HepG2 (cell line): ENCODE data around the gene CDC37L1. TPM values are rescaled to one million over a fixed set of nuclear protein-coding genes. Genes with fewer than 3 reads are reported as not detected.

ENCODE experiments used
- JUN ChIP-seq: sonication (generic); formaldehyde crosslinking; IDR thresholded peaks from 2 replicates; pipeline ENCODE4 v1.4.0; 2020; ENCODE audit warnings: mild to moderate bottlenecking, missing genetic modification reagents
- KDM5B ChIP-seq: sonication (generic); formaldehyde crosslinking; IDR thresholded peaks from 2 replicates; pipeline ENCODE4 v1.4.0; 2020; ENCODE audit warnings: missing genetic modification reagents, mild to moderate bottlenecking, borderline replicate concordance
- KLF11 ChIP-seq: IDR thresholded peaks from 2 replicates; pipeline ENCODE4 v1.6.1; 2016; ENCODE audit warnings: missing compliant biosample characterization
- MIXL1 ChIP-seq: IDR thresholded peaks from 2 replicates; pipeline ENCODE4 v1.6.1; 2016
- MTA1 ChIP-seq: sonication (generic); formaldehyde crosslinking; IDR thresholded peaks from 2 replicates; pipeline ENCODE4 v1.4.0; 2020; ENCODE audit warnings: missing genetic modification reagents, mild to moderate bottlenecking, borderline replicate concordance
- RAD51 ChIP-seq: fragments of 450-650 bp; IDR thresholded peaks from 2 replicates; pipeline ENCODE4 v1.6.1; 2016; ENCODE audit warnings: borderline replicate concordance
- YEATS4 ChIP-seq: sonication (generic); formaldehyde crosslinking; IDR thresholded peaks from 2 replicates; pipeline ENCODE4 v1.4.0; 2020; ENCODE audit warnings: missing genetic modification reagents, borderline replicate concordance
- ZNF142 ChIP-seq: sonication (generic); formaldehyde crosslinking; IDR thresholded peaks from 2 replicates; pipeline ENCODE4 v1.4.0; 2020; ENCODE audit warnings: missing genetic modification reagents
- ZNF234 ChIP-seq: sonication (generic); formaldehyde crosslinking; conservative IDR thresholded peaks from 2 replicates; pipeline ENCODE4 v1.5.1; 2020; ENCODE audit warnings: mild to moderate bottlenecking, missing genetic modification reagents
- polyA plus RNA-seq, 8 experiments: library from polyadenylated mRNA; depleted of rRNA in 3 of 8; stranded (reverse) in 7 of 8; unstranded in 1 of 8; fragments of >200 nt; fragmentation: Illumina TruSeq in 4 of 8; extraction: Trizol in 4 of 8; gene quantifications; 2 replicates each; pipeline versions ENCODE4 v1.2.1 to v1.2.3, GENCODE V29; 2011 to 2016; ENCODE audit warnings: low read depth in 4 of 8, missing spikeins in 1 of 8, mixed read lengths in 1 of 8; ENCODE audit not compliant: insufficient read depth in 1 of 8
- total RNA-seq, 5 experiments: library from RNA; depleted of rRNA; stranded (reverse); fragments of >200 nt; fragmentation: Illumina TruSeq; extraction: Trizol; gene quantifications; 2 replicates each; pipeline ENCODE4 v1.2.3, GENCODE V29; 2016; ENCODE audit warnings: low read depth in 1 of 5
- TF ChIP-seq, protein P1 (sequence below): sonication (generic); formaldehyde crosslinking; IDR thresholded peaks from 2 replicates; pipeline ENCODE4 v1.9.0; 2021; ENCODE audit warnings: mild to moderate bottlenecking, missing genetic modification reagents
- TF ChIP-seq, protein P2 (sequence below): sonication (generic); formaldehyde crosslinking; IDR thresholded peaks from 2 replicates; pipeline ENCODE4 v1.4.0; 2020; ENCODE audit warnings: missing genetic modification reagents

CDC37L1 gene
- total and polyA plus RNA-seq, 2 of the 13 experiments (the other 11 are each of a cell fraction or from before 2014, with no cell fraction given) = 5.5 to 17.0 TPM

DNA sequence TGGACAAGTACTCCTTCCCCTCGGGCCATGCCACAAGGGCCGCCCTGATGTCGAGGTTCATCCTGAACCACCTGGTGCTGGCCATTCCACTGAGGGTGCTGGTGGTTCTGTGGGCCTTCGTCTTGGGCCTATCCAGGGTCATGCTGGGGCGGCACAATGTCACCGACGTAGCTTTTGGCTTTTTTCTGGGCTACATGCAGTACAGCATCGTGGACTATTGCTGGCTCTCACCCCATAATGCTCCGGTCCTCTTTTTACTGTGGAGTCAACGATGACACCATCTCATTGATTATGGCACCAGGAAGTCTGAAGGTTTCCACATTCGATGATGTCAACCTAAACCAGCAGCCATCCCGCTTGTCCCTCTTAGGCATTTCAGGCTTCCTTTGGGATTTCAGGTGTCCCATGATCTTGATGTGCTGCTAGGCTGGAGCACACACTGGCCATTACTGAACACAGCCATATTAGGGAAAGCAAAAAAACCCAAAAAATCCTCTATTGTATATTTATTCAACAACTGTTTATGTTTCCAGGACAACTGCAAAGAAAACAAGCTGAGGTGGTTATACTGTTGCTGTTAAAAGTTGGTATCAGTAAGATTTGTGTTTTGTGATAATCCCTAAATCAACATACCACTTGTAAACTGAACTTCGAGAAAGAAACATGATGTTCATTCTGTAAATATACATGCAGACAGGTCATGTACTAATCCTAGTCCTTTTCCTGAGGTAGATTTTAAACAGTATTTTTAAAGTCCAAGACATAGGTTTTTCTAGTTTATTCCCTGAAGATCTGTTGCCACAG lies 16.2 kb upstream of the CDC37L1 start (continued):
- TF ChIP-seq, protein P1, sequence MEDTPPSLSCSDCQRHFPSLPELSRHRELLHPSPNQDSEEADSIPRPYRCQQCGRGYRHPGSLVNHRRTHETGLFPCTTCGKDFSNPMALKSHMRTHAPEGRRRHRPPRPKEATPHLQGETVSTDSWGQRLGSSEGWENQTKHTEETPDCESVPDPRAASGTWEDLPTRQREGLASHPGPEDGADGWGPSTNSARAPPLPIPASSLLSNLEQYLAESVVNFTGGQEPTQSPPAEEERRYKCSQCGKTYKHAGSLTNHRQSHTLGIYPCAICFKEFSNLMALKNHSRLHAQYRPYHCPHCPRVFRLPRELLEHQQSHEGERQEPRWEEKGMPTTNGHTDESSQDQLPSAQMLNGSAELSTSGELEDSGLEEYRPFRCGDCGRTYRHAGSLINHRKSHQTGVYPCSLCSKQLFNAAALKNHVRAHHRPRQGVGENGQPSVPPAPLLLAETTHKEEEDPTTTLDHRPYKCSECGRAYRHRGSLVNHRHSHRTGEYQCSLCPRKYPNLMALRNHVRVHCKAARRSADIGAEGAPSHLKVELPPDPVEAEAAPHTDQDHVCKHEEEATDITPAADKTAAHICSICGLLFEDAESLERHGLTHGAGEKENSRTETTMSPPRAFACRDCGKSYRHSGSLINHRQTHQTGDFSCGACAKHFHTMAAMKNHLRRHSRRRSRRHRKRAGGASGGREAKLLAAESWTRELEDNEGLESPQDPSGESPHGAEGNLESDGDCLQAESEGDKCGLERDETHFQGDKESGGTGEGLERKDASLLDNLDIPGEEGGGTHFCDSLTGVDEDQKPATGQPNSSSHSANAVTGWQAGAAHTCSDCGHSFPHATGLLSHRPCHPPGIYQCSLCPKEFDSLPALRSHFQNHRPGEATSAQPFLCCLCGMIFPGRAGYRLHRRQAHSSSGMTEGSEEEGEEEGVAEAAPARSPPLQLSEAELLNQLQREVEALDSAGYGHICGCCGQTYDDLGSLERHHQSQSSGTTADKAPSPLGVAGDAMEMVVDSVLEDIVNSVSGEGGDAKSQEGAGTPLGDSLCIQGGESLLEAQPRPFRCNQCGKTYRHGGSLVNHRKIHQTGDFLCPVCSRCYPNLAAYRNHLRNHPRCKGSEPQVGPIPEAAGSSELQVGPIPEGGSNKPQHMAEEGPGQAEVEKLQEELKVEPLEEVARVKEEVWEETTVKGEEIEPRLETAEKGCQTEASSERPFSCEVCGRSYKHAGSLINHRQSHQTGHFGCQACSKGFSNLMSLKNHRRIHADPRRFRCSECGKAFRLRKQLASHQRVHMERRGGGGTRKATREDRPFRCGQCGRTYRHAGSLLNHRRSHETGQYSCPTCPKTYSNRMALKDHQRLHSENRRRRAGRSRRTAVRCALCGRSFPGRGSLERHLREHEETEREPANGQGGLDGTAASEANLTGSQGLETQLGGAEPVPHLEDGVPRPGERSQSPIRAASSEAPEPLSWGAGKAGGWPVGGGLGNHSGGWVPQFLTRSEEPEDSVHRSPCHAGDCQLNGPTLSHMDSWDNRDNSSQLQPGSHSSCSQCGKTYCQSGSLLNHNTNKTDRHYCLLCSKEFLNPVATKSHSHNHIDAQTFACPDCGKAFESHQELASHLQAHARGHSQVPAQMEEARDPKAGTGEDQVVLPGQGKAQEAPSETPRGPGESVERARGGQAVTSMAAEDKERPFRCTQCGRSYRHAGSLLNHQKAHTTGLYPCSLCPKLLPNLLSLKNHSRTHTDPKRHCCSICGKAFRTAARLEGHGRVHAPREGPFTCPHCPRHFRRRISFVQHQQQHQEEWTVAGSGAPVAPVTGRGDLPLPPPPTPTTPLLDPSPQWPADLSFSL (CRISPR knock-in tag) = no peak
- no peak for TF ChIP-seq ZNF234 (CRISPR knock-in tag)
- TF ChIP-seq, protein P2, sequence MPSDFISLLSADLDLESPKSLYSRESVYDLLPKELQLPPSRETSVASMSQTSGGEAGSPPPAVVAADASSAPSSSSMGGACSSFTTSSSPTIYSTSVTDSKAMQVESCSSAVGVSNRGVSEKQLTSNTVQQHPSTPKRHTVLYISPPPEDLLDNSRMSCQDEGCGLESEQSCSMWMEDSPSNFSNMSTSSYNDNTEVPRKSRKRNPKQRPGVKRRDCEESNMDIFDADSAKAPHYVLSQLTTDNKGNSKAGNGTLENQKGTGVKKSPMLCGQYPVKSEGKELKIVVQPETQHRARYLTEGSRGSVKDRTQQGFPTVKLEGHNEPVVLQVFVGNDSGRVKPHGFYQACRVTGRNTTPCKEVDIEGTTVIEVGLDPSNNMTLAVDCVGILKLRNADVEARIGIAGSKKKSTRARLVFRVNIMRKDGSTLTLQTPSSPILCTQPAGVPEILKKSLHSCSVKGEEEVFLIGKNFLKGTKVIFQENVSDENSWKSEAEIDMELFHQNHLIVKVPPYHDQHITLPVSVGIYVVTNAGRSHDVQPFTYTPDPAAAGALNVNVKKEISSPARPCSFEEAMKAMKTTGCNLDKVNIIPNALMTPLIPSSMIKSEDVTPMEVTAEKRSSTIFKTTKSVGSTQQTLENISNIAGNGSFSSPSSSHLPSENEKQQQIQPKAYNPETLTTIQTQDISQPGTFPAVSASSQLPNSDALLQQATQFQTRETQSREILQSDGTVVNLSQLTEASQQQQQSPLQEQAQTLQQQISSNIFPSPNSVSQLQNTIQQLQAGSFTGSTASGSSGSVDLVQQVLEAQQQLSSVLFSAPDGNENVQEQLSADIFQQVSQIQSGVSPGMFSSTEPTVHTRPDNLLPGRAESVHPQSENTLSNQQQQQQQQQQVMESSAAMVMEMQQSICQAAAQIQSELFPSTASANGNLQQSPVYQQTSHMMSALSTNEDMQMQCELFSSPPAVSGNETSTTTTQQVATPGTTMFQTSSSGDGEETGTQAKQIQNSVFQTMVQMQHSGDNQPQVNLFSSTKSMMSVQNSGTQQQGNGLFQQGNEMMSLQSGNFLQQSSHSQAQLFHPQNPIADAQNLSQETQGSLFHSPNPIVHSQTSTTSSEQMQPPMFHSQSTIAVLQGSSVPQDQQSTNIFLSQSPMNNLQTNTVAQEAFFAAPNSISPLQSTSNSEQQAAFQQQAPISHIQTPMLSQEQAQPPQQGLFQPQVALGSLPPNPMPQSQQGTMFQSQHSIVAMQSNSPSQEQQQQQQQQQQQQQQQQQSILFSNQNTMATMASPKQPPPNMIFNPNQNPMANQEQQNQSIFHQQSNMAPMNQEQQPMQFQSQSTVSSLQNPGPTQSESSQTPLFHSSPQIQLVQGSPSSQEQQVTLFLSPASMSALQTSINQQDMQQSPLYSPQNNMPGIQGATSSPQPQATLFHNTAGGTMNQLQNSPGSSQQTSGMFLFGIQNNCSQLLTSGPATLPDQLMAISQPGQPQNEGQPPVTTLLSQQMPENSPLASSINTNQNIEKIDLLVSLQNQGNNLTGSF = no peak
- no peak for TF ChIP-seq ZNF142 (CRISPR knock-in tag)
- TF ChIP-seq KLF11 (CRISPR knock-in tag) = no peak
- TF ChIP-seq MIXL1 = no peak
- TF ChIP-seq KDM5B = no peak
- TF ChIP-seq MTA1 (CRISPR knock-in tag) = no peak
- peak; percentile 40; the same call in 1 of the 2 replicates for TF ChIP-seq JUN (CRISPR knock-in tag)
- TF ChIP-seq YEATS4 (CRISPR knock-in tag) = no peak; the same call in 1 of the 2 replicates
- no peak for TF ChIP-seq RAD51
